ENCODE measurements around the gene TPH2. TPM values are rescaled to one million over a fixed set of nuclear protein-coding genes. Genes with fewer than 3 reads are reported as not detected.

TPH2 gene
- total and polyA plus RNA-seq, 2 of the 4 experiments (the other 2 are of a cell fraction) = not detected

DNA sequence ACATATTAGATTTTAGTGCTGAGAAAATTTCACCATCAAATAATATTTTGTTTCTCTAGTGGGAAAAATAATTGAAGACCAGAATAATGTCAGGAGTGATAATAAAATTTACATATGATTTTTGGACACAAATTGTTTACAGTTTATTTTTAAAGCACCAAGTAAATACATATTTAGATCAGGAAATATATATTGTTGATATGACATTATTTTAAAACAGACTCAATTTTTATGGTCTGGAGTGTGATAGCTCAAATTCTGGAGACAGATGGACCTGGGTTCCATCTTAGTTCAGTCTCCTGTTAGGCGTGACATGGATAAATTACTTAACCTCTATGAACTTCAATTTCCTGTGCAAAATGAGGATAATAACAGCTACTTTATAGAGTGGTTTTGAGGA lies 135.4 kb downstream of the TPH2 start:
- Histone ChIP-seq H4K8ac (ENCODE audit: low read depth in 2 of 2, low read length in 2 of 2) (no peak overlapping the region), H3K14ac (replicated peaks; ENCODE audit: low read depth, low read length) (no peak overlapping the region), H3K4me2 (ENCODE audit: low read depth, low read length) (no peak overlapping the region), H4K91ac (ENCODE audit: insufficient read depth, low read depth, low read length) (no peak overlapping the region), H3K18ac (ENCODE audit: low read depth, low read length) (no peak overlapping the region), H2BK20ac (ENCODE audit: low read depth, low read length) (no peak overlapping the region), H3K36me3 (ENCODE audit: control insufficient read depth, insufficient read depth, low read length) (no peaks in the 10 kb centered on the region), H3K9ac (ENCODE audit: low read depth, low read length) (no peak overlapping the region), H3K4ac (ENCODE audit: low read depth, low read length) (no peak overlapping the region), H4K20me1 (ENCODE audit: insufficient read depth, low read length) (no peaks in the 10 kb centered on the region), H2AFZ (replicated peaks; ENCODE audit: low read length, poor library complexity) (no peak overlapping the region), H3K4me1 (ENCODE audit: control insufficient read depth, insufficient read depth, low read length) (no peaks in the 10 kb centered on the region), H3K9me3 (ENCODE audit: control insufficient read depth, insufficient read depth, low read length) (no peaks in the 10 kb centered on the region; the same call in 1 of the 2 replicates), H2BK15ac (ENCODE audit: low read depth, low read length) (no peak overlapping the region), H2AK9ac (replicated peaks; ENCODE audit: low read depth, low read length, poor library complexity) (no peak overlapping the region), H3K4me3 (ENCODE audit: insufficient read depth, low read depth, low read length) (no peak overlapping the region), H2BK120ac (ENCODE audit: low read depth, low read length) (no peak overlapping the region), H3K56ac (ENCODE audit: extremely low read depth, insufficient read depth, low read length) (no peak overlapping the region), H3K27ac (ENCODE audit: insufficient read depth, low read length) (no peak overlapping the region), H3K23ac (ENCODE audit: low read depth, low read length) (no peak overlapping the region), H2BK5ac (ENCODE audit: low read depth, low read length, poor library complexity, severe bottlenecking) (no peak overlapping the region), H2AK5ac (ENCODE audit: low read depth, low read length) (no peak overlapping the region), H4K5ac (ENCODE audit: low read depth, low read length) (no peak overlapping the region), H3K9me1 (ENCODE audit: insufficient read depth, low read length) (no peaks in the 10 kb centered on the region), H3K27me3 (ENCODE audit: control insufficient read depth, insufficient read depth, low read length) (no peaks in the 10 kb centered on the region), H3K79me1 (ENCODE audit: low read depth in 1 of 2, low read length in 2 of 2) (no peaks in the 10 kb centered on the region)
- CTCF ChIA-PET = no interaction called here
- DNase-seq (no peak), ATAC-seq (ENCODE audit: low read depth) (no peak)
- no CpG with 5 or more reads among the region's 1 CpG for WGBS, 2 experiments (ENCODE audit: extremely low coverage in 2 of 2, insufficient read length in 1 of 2)
- in situ Hi-C loops (cut with MboI; ENCODE audit: low sequenced_read_pairs) = no loop called here
- intact Hi-C loops (cut with micrococcal nuclease) = no loop called here
- TF ChIP-seq NFE2L2 (IDR thresholded peaks at IDR 0.05; ENCODE audit: low read depth, low read length) = no peak
- TF ChIP-seq SMC3 (IDR thresholded peaks at IDR 0.05; ENCODE audit: low read depth, low read length) = no peak
- TF ChIP-seq BHLHE40 (IDR thresholded peaks at IDR 0.05; ENCODE audit: low read depth, low read length) = no peak
- peak; percentile 95 for TF ChIP-seq MAFK (IDR thresholded peaks at IDR 0.05; ENCODE audit: low read depth, low read length)
- dilution Hi-C loops (cut with HindIII; ENCODE audit: low sequenced_read_pairs, unreplicated experiment) = no loop called here
- no TSS peak for BruUV-seq (replicated peaks)
- POLR2A ChIA-PET (ENCODE audit: unreplicated experiment) = no interaction called here
